GM18505 (cell line): ENCODE measurements around the gene CYTL1.
"Not testable (repeated sequence)": the region's sequence is repeated elsewhere in the genome, so short reads cannot be mapped to it uniquely, and the experiment has no call there.

Experiments
- ATAC-seq: cut with Tn5 transposase; IDR thresholded peaks from one replicate; pipeline ENCODE4 v1.9.1; 2021; ENCODE audit not compliant: unreplicated experiment
- POLR2A ChIP-seq: IDR thresholded peaks from 4 replicates; pipeline ENCODE4 v1.6.1; 2011; ENCODE audit warnings: borderline replicate concordance; ENCODE audit not compliant: insufficient read depth, insufficient read length; ENCODE audit errors: extremely low read depth

The CYTL1 gene

GRCh38 chr4:5019274-5019673 lies at the start of gene CYTL1:
CYTL1 (minus strand) TSS chr4:5019458; CDS start chr4:5019445, 13 bp downstream.
- TF ChIP-seq POLR2A = no peak
- ATAC-seq = no peak

GRCh38 chr4:5067908-5068307 lies 48.6 kb upstream of the CYTL1 start:
- ATAC-seq = no peak
- no peak for TF ChIP-seq POLR2A

- ATAC-seq = not testable (repeated sequence)
These were observed 47.7 kb upstream of the CYTL1 start for GRCh38 chr4:5066968-5067367.

GRCh38 chr4:5066101-5066500 lies 46.8 kb upstream of the CYTL1 start:
- ATAC-seq = no peak
- TF ChIP-seq POLR2A = no peak

GRCh38 chr4:5055411-5055810 lies 36.2 kb upstream of the CYTL1 start:
- no peak for ATAC-seq
- no peak for TF ChIP-seq POLR2A

- no peak for TF ChIP-seq POLR2A
- no peak for ATAC-seq
These were observed 35.3 kb upstream of the CYTL1 start for GRCh38 chr4:5054532-5054931.

- TF ChIP-seq POLR2A = no peak
- ATAC-seq = no peak
These were observed 33.6 kb upstream of the CYTL1 start for GRCh38 chr4:5052726-5053425.

GRCh38 chr4:5052204-5052702 lies 33.0 kb upstream of the CYTL1 start:
- ATAC-seq = no peak
- TF ChIP-seq POLR2A = no peak

- ATAC-seq = no peak
- TF ChIP-seq POLR2A = no peak
These were observed 32.3 kb upstream of the CYTL1 start, which contains the start of gene STK32B for GRCh38 chr4:5051278-5052203. STK32B (plus strand) TSS chr4:5051480.

- ATAC-seq = no peak
- no peak for TF ChIP-seq POLR2A
These were observed 31.4 kb upstream of the CYTL1 start for GRCh38 chr4:5050520-5051277.

GRCh38 chr4:5048721-5049120 lies 29.5 kb upstream of the CYTL1 start:
- no peak for TF ChIP-seq POLR2A
- ATAC-seq = no peak

GRCh38 chr4:5045097-5045496 lies 25.8 kb upstream of the CYTL1 start:
- ATAC-seq = no peak
- no peak for TF ChIP-seq POLR2A

- no peak for TF ChIP-seq POLR2A
- ATAC-seq = no peak
These were observed 25.1 kb upstream of the CYTL1 start for GRCh38 chr4:5044341-5044740.
